WI38 (cell line): Measurements from ENCODE around the gene GPBP1L1.
A peak's percentile ranks its signal among the peaks of the same experiment; 100 is the strongest.
"Not testable (repeated sequence)": the region's sequence is repeated elsewhere in the genome, so short reads cannot be mapped to it uniquely, and the experiment has no call there.

ENCODE experiments used
- H3K4me3 ChIP-seq: 2 replicates; pipeline ENCODE4 v1.5.1; 2011; ENCODE audit warnings: low read depth, mild to moderate bottlenecking, control low read depth, low read length
- TF ChIP-seq, protein P1 (sequence below): IDR thresholded peaks from 2 replicates; pipeline ENCODE4 v1.5.1; 2012; ENCODE audit warnings: low read depth, mild to moderate bottlenecking, control low read depth, low read length

Gene GPBP1L1, protein sequence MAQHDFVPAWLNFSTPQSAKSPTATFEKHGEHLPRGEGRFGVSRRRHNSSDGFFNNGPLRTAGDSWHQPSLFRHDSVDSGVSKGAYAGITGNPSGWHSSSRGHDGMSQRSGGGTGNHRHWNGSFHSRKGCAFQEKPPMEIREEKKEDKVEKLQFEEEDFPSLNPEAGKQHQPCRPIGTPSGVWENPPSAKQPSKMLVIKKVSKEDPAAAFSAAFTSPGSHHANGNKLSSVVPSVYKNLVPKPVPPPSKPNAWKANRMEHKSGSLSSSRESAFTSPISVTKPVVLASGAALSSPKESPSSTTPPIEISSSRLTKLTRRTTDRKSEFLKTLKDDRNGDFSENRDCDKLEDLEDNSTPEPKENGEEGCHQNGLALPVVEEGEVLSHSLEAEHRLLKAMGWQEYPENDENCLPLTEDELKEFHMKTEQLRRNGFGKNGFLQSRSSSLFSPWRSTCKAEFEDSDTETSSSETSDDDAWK

DNA sequence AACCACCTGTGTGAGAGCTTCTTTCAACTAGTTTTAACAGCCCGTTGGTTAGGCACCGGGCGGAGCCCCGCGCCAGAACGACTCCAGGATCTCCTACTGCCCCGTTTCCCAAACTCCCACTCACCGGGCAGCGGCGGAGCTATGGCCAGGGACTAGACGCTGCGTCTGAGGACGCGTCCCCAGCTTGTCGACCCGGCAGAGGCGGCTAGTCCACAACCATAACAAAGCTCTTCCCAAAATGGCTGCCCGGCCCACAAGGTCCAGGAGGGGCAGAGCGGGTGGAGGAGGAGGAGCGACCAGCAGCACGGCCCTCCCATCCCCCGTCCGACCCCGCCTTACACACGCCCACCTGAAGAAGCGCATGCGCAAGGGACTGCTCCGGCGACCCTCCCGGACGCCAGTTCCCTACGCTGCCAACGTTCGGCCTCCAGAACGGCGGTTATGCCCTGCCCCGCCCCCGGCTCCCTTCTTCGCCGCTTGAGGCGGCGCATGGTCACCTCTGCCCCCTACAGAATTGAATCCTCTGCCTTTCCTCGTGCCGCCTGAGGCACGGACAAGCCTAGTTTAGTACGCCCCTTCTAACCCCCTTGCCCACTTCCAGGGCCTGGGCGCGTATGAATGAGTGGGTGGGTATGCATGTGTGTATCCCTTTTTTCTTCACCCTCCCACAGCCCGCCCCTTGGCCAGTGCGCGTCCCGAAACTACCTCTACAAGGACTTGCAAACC lies at the start of gene GPBP1L1:
TSS of gene GPBP1L1 (minus strand) at position 246 of the 726 bp plus-strand sequence. CDS start 27,446 bp downstream, outside the sequence.
- peak within 1 kb of the TSS; percentile 100 for H3K4me3 ChIP-seq
- TF ChIP-seq, protein P1, sequence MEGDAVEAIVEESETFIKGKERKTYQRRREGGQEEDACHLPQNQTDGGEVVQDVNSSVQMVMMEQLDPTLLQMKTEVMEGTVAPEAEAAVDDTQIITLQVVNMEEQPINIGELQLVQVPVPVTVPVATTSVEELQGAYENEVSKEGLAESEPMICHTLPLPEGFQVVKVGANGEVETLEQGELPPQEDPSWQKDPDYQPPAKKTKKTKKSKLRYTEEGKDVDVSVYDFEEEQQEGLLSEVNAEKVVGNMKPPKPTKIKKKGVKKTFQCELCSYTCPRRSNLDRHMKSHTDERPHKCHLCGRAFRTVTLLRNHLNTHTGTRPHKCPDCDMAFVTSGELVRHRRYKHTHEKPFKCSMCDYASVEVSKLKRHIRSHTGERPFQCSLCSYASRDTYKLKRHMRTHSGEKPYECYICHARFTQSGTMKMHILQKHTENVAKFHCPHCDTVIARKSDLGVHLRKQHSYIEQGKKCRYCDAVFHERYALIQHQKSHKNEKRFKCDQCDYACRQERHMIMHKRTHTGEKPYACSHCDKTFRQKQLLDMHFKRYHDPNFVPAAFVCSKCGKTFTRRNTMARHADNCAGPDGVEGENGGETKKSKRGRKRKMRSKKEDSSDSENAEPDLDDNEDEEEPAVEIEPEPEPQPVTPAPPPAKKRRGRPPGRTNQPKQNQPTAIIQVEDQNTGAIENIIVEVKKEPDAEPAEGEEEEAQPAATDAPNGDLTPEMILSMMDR: no peak

DNA sequence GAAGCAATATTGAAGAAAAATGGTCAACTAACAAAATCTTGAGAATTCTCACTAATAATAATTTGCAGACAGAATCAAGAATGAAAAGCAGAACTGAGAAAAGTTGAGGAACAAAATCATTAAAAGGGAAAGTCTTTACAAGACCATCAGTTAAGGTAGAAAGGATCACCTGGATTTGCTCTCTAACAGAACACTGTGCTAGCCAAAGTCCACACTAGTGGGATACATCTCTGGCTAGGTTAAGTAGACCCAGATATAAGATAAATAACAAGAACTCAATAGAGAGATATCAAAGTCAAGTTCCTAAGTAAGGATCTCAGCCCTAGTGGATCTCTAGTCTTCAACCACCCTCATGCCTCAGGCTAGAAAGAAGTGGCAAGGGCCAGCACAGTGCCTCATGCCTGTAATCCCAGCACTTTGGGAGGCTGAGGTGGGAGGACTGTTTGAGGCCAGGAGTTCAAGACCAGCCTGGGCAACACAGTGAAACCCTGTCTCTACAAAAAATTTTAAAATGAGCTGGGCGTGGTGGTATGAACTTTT lies 44.5 kb upstream of the GPBP1L1 start:
- TF ChIP-seq, protein P1: no peak
- H3K4me3 ChIP-seq: no peak overlapping the region

DNA sequence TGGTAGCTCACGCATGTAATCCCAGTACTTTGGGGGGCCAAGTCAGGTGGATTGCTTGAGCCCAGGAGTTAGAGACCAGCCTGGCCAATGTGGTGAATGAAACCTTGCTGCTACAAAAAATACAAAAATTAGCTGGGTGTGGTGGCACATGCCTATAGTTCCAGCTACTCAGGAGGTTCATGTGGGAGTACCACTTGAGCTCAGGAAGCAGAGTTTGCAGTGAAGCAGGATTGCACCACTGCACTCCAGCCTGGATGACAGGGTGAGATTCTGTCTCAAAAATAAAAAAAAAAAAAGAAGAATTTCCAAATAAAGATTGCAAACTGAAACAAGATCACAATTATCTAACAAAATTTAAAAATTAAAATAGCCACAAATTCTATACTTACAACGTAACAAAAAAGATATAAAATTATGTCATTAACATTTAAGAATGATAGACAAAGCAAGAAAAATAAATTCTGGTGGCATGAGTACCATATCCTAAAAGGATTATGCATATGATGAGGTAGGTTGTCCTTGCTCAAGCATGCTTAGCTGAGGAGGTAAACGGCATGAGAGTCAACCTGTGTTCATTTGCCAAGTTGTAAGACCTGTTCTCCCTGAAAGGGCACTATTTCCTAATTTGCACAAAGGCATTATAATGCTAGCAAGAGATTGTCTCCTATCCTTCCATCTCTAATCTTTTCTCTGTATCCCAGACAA lies 43.9 kb upstream of the GPBP1L1 start:
- TF ChIP-seq, protein P1: no peak
- H3K4me3 ChIP-seq: no peak overlapping the region

DNA sequence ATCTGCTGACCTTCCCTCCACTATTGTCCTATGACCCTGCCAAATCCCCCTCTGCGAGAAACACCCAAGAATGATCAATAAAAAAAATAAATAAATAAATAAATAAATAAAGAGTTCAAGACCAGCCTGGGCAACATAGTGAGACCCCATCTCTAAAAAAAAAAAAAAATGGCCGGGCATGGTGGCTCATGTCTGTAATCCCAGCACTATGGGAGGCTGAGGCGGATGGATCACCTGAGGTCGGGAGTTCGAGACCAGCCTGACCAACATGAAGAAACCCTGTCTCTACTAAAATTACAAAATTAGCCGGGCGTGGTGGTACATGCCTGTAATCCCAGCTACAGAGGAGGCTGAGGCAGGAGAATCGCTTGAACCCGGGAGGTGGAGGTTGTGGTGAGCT lies 39.7 kb upstream of the GPBP1L1 start:
- not testable (repeated sequence) for H3K4me3 ChIP-seq

DNA sequence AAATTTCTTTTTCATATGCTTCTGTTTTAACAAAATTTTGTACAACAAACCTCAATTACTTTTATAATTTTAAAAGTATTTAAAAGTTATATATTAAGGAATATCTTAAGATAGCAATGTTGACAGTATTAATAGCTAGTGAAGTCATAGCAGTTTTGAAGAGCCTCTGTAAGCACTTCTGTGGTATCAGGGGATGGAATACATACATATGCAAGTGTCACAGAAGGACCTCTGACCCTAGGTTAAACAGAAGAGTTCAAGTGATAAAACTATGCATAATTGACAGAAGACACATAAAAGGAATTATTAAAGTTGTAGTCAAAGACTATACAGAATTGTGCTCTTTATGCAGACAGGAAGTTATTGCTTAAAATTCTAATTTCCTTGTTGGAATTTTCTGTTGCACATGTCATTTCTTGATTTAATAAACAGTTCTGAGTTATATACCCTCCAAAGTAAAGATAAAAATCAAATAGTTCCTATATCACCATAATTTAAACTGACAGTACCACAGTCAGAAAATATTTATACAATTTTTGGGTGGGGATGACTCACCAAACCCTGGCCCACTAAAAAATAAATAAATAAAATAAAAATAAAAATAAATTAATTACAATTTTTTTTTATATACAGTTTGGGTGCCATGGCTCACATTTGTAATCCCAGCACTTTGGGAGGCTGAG lies 37.1 kb upstream of the GPBP1L1 start:
- no peak overlapping the region for H3K4me3 ChIP-seq
- TF ChIP-seq, protein P1: no peak

DNA sequence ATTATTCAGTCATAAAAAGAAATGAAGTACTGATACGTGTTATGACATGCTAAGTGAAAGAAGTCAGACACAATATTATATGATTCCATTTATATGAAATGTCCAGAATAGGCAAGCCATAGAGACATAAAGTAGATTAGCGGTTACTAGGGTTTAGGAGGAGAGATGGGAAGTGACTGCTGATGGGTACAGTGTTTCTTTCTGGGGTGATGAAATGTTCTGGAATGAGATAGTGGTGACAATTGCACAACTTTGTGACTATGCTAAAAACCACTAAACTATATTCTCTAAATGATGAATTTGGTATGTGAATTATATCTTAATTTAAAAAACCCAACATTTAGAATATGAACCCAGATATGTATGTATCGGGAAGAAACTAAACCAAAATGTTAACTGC lies 36.5 kb upstream of the GPBP1L1 start:
- no peak overlapping the region for H3K4me3 ChIP-seq
- TF ChIP-seq, protein P1: no peak

DNA sequence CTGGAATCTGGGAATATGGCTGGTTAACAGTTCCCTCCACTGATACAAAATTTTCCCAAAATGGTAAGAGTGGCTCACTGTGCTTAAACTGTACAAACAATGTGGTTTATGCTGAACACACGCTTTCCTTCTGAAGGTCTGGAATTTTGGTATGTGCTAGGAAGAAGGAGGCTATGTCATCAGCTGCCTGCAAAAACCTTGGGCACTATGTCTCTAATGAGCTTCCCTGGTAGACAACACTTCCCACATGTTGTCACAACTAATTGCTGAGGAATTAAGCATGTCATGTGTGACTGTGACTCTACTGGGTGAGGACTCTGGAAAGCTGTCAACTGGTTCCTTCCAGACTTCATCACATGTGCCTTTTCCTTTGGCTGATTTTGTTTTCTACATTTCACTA lies 34.9 kb upstream of the GPBP1L1 start:
- TF ChIP-seq, protein P1: no peak
- H3K4me3 ChIP-seq: no peak overlapping the region
